Measurements from ENCODE around the gene PHKA1. TPM values are rescaled to one million over a fixed set of nuclear protein-coding genes. Genes with fewer than 3 reads are reported as not detected.
"Not testable (repeated sequence)": the region's sequence is repeated elsewhere in the genome, so short reads cannot be mapped to it uniquely, and the experiment has no call there.

PHKA1 gene
- 3.5 TPM for total RNA-seq
- long read RNA-seq, partial matches to known transcripts, result 3 of 3 reads
- long read RNA-seq, other reads (novel, unspliced or antisense), result 0 of 3 reads

- not testable (repeated sequence) for DNase-seq (ENCODE audit: low spot score)
These were observed at the start of gene PHKA1 for GRCh38 chrX:72713599-72714477. Gene PHKA1 (minus strand): TSS chrX:72714306. CDS start chrX:72713880, 426 bp downstream.

- not testable (repeated sequence) for DNase-seq (ENCODE audit: low spot score)
These were observed 46.3 kb upstream of the PHKA1 start for GRCh38 chrX:72760454-72760853.

GRCh38 chrX:72748545-72748944 lies 34.4 kb upstream of the PHKA1 start:
- not testable (repeated sequence) for DNase-seq (ENCODE audit: low spot score)

- not testable (repeated sequence) for DNase-seq (ENCODE audit: low spot score)
These were observed 31.4 kb upstream of the PHKA1 start for GRCh38 chrX:72745546-72745945.

- DNase-seq (ENCODE audit: low spot score), result no peak
These were observed 21.5 kb upstream of the PHKA1 start for GRCh38 chrX:72735561-72735960.

GRCh38 chrX:72733636-72734035 lies 19.5 kb upstream of the PHKA1 start:
- not testable (repeated sequence) for DNase-seq (ENCODE audit: low spot score)

- DNase-seq (ENCODE audit: low spot score), result no peak
These were observed 13.7 kb upstream of the PHKA1 start for GRCh38 chrX:72727846-72728245.

GRCh38 chrX:72716766-72717165 lies 2.7 kb upstream of the PHKA1 start:
- no peak for DNase-seq (ENCODE audit: low spot score)

GRCh38 chrX:72715546-72715945 lies 1.4 kb upstream of the PHKA1 start:
- no peak for DNase-seq (ENCODE audit: low spot score)

GRCh38 chrX:72714478-72714916 lies 391 bp upstream of the PHKA1 start:
- no peak for DNase-seq (ENCODE audit: low spot score)

GRCh38 chrX:72713130-72713529 lies 976 bp downstream of the PHKA1 start:
- no peak for DNase-seq (ENCODE audit: low spot score)

GRCh38 chrX:72712094-72712755 lies 1.9 kb downstream of the PHKA1 start:
- DNase-seq (ENCODE audit: low spot score), result no peak

- DNase-seq (ENCODE audit: low spot score), result no peak
These were observed 8.3 kb downstream of the PHKA1 start for GRCh38 chrX:72705814-72706213.

- no peak for DNase-seq (ENCODE audit: low spot score)
These were observed 9.0 kb downstream of the PHKA1 start for GRCh38 chrX:72705111-72705510.

- DNase-seq (ENCODE audit: low spot score), result no peak
These were observed 19.9 kb downstream of the PHKA1 start for GRCh38 chrX:72694170-72694569.

GRCh38 chrX:72693477-72693876 lies 20.6 kb downstream of the PHKA1 start:
- no peak for DNase-seq (ENCODE audit: low spot score)

- no peak for DNase-seq (ENCODE audit: low spot score)
These were observed 26.7 kb downstream of the PHKA1 start for GRCh38 chrX:72687396-72687795.

- no peak for DNase-seq (ENCODE audit: low spot score)
These were observed 28.2 kb downstream of the PHKA1 start for GRCh38 chrX:72685810-72686456.

GRCh38 chrX:72685018-72685417 lies 29.1 kb downstream of the PHKA1 start:
- DNase-seq (ENCODE audit: low spot score), result no peak

GRCh38 chrX:72683631-72684030 lies 30.5 kb downstream of the PHKA1 start:
- DNase-seq (ENCODE audit: low spot score), result no peak

GRCh38 chrX:72676465-72676864 lies 37.6 kb downstream of the PHKA1 start:
- no peak for DNase-seq (ENCODE audit: low spot score)

- not testable (repeated sequence) for DNase-seq (ENCODE audit: low spot score)
These were observed 40.2 kb downstream of the PHKA1 start for GRCh38 chrX:72673951-72674350.
